HTR-8/SVneo (cell line): ENCODE data around the gene ACACA.
"Not testable (repeated sequence)": the region's sequence is repeated elsewhere in the genome, so short reads cannot be mapped to it uniquely, and the experiment has no call there.

Experiments used
- DNase-seq: peaks from one replicate; pipeline ENCODE4 v3.0.0; 2011; ENCODE audit warnings: low spot score, mixed read lengths; ENCODE audit not compliant: insufficient read length
- FAIRE-seq: peaks from 2 replicates; lab custom pipeline; 2011; peaks lifted over from hg19 to GRCh38; lab: Jason Lieb, UNC

ACACA gene

GRCh38 chr17:37086948-37087347 is 319.7 kb downstream of the ACACA start:
- FAIRE-seq (no peak), DNase-seq (no peak)

- FAIRE-seq, result no peak
- no peak for DNase-seq
Observed at GRCh38 chr17:37086334-37086733, 320.3 kb downstream of the ACACA start.

- no peak for FAIRE-seq
- DNase-seq, result no peak
Observed at GRCh38 chr17:37084372-37084771, 322.3 kb downstream of the ACACA start.

GRCh38 chr17:37083456-37083855 is 323.2 kb downstream of the ACACA start:
- FAIRE-seq, result no peak
- DNase-seq, result no peak

GRCh38 chr17:37082985-37083384 is 323.7 kb downstream of the ACACA start:
- FAIRE-seq, result no peak

GRCh38 chr17:37082311-37082860 is 324.2 kb downstream of the ACACA start:
- DNase-seq, result no peak
- FAIRE-seq, result no peak

More at GRCh38 chr17:37082985-37083384, 323.7 kb downstream of the ACACA start:
- DNase-seq, result no peak

GRCh38 chr17:37081287-37081686 is 325.3 kb downstream of the ACACA start:
- no peak for FAIRE-seq

GRCh38 chr17:37079735-37080134 is 326.9 kb downstream of the ACACA start:
- DNase-seq (no peak), FAIRE-seq (no peak)

More at GRCh38 chr17:37081287-37081686, 325.3 kb downstream of the ACACA start:
- no peak for DNase-seq

- DNase-seq, result no peak
- FAIRE-seq, result no peak
Observed at GRCh38 chr17:37079065-37079708, 327.4 kb downstream of the ACACA start.

- not testable (repeated sequence) for FAIRE-seq, DNase-seq
Observed at GRCh38 chr17:37073464-37073863, 333.2 kb downstream of the ACACA start.

GRCh38 chr17:37069087-37069486 is 337.5 kb downstream of the ACACA start:
- FAIRE-seq, result no peak
- DNase-seq, result no peak

GRCh38 chr17:37068266-37068665 is 338.4 kb downstream of the ACACA start:
- FAIRE-seq (no peak), DNase-seq (no peak)

GRCh38 chr17:37067555-37068111 is 339.0 kb downstream of the ACACA start:
- DNase-seq, result peak; percentile 93
- no peak for FAIRE-seq

- no peak for DNase-seq
- no peak for FAIRE-seq
Observed at GRCh38 chr17:37066322-37067255, 340.0 kb downstream of the ACACA start.

GRCh38 chr17:37065486-37066321 is 340.9 kb downstream of the ACACA start:
- no peak for FAIRE-seq
- DNase-seq, result no peak

GRCh38 chr17:37064956-37065355 is 341.7 kb downstream of the ACACA start:
- no peak for DNase-seq
- no peak for FAIRE-seq

GRCh38 chr17:37064206-37064605 is 342.4 kb downstream of the ACACA start:
- FAIRE-seq (no peak), DNase-seq (no peak)

GRCh38 chr17:37062021-37062420 is 344.6 kb downstream of the ACACA start:
- no peak for FAIRE-seq
- no peak for DNase-seq

GRCh38 chr17:37060928-37061327 is 345.7 kb downstream of the ACACA start:
- FAIRE-seq, result no peak
- no peak for DNase-seq

- FAIRE-seq (no peak), DNase-seq (no peak)
Observed at GRCh38 chr17:37060094-37060493, 346.5 kb downstream of the ACACA start.
